ENCODE results near the gene LGALS8.

DNA sequence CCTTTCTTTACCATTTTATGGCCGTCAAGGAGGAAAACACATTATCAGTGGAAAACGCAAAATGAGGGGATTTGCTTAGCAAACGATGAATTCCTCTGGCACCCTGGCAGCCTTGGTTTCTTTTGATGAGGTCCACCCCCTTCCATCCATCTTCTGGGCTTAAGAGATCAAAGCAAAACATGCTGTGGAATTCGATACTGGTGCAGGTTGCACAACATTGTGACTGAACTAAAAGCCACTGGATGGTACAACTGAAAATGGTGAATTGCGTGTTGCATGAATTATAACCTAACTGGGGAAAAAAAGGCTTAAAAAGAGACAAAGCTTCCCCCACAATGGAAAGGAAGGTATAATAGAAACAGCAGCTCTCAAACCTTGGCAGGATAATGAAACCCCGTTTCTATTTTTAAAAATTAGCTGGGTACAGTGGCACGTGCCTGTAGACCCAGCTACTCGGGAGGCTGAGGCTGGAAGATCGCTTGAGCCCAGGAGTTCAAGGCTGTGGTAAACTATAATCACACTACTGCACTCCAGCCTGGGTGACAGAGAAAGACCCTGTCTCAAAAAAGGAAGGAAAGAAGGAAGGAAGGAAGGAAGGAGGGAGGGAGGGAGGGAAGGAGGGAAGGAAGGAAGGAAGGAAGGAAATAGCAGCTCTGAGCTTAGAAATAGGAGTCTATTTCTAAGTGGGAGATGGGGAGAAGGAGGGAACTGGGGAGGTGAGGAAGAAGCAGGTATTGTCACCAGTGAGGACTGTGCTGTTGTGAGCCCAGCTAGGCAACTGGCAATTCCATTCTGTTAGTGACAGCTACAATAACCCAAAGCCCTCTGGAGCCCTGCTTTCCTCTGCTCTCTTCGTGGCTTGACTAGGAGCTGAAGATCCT lies 29.0 kb upstream of the LGALS8 start:
- TF ChIP-seq, protein P1, sequence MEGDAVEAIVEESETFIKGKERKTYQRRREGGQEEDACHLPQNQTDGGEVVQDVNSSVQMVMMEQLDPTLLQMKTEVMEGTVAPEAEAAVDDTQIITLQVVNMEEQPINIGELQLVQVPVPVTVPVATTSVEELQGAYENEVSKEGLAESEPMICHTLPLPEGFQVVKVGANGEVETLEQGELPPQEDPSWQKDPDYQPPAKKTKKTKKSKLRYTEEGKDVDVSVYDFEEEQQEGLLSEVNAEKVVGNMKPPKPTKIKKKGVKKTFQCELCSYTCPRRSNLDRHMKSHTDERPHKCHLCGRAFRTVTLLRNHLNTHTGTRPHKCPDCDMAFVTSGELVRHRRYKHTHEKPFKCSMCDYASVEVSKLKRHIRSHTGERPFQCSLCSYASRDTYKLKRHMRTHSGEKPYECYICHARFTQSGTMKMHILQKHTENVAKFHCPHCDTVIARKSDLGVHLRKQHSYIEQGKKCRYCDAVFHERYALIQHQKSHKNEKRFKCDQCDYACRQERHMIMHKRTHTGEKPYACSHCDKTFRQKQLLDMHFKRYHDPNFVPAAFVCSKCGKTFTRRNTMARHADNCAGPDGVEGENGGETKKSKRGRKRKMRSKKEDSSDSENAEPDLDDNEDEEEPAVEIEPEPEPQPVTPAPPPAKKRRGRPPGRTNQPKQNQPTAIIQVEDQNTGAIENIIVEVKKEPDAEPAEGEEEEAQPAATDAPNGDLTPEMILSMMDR (IDR thresholded peaks at IDR 0.05), result no peak
- TF ChIP-seq POLR2A (IDR thresholded peaks at IDR 0.05), result no peak
